ENCODE measurements around the gene ARHGAP30. TPM values are rescaled to one million over a fixed set of nuclear protein-coding genes. Genes with fewer than 3 reads are reported as not detected.
A peak's percentile ranks its signal among the peaks of the same experiment; 100 is the strongest.

The ARHGAP30 gene
- total RNA-seq, 5 donors from 2014 or later (not counting 1 experiment from before 2014, with no cell fraction given), result 193 to 299 (median 279) TPM

- 98% methylated on average over 5 of the region's 7 CpGs for WGBS (ENCODE audit: insufficient coverage)
- no peak overlapping the region for H3K4me3 ChIP-seq (ENCODE audit: control insufficient read depth in 1 of 2, extremely low read depth in 1 of 2, low read length in 1 of 2)
- no peak overlapping the region for H3K27ac Mint-ChIP-seq
- no peaks in the 10 kb centered on the region for H3K9me3 Mint-ChIP-seq
- DNase-seq (no peak), ATAC-seq (replicated peaks in 1 of 4) (no peak)
- H3K4me3 Mint-ChIP-seq, result no peak overlapping the region
- POLR2A ChIA-PET, result no interaction called here
- H3K4me1 ChIP-seq (ENCODE audit: control insufficient read depth in 1 of 2, extremely low read depth in 1 of 2, insufficient read depth in 2 of 2, low read length in 2 of 2), result peaks cover 14 to 29% of the 10 kb centered on the region in 2 experiments
- no peaks in the 10 kb centered on the region for H3K36me3 ChIP-seq (ENCODE audit: control insufficient read depth in 2 of 2, extremely low read depth in 1 of 2, insufficient read depth in 1 of 2, low read length in 1 of 2)
- CTCF ChIA-PET, result interaction anchor here (0.6 to 1.8 kb wide), 3 partner anchors 11 to 68 kb away, joined by 4 to 13 read pairs (median 10); no protein-coding TSS in a partner anchor
- no peaks in the 10 kb centered on the region for H3K9me3 ChIP-seq
- H3K27me3 Mint-ChIP-seq, result no peaks in the 10 kb centered on the region
- no peaks in the 10 kb centered on the region for H3K36me3 Mint-ChIP-seq
- no peaks in the 10 kb centered on the region for H3K27me3 ChIP-seq (replicated peaks in 1 of 2; ENCODE audit: control insufficient read depth in 2 of 2, extremely low read depth in 1 of 2, insufficient read depth in 2 of 2, low read length in 1 of 2)
- H3K4me1 Mint-ChIP-seq, result peaks cover 24 to 35% (median 28%) of the 10 kb centered on the region in 3 donors
- no peak overlapping the region for H3K27ac ChIP-seq (ENCODE audit: low read length)
Measured at GRCh38 chr1:161073474-161074121, 3.9 kb upstream of the ARHGAP30 start.

- H3K9me3 Mint-ChIP-seq, result no peaks in the 10 kb centered on the region
- H3K4me3 Mint-ChIP-seq, result no peak overlapping the region
- ATAC-seq (replicated peaks in 1 of 4) (no peak), DNase-seq (no peak)
- no peak overlapping the region for H3K4me3 ChIP-seq (ENCODE audit: control insufficient read depth in 1 of 2, extremely low read depth in 1 of 2, low read length in 1 of 2)
- H3K4me1 ChIP-seq (ENCODE audit: control insufficient read depth in 1 of 2, extremely low read depth in 1 of 2, insufficient read depth in 2 of 2, low read length in 2 of 2), result peaks cover 17 to 31% of the 10 kb centered on the region in 2 experiments
- peak overlapping the region in 1 of 2 donors; percentile 27 for H3K27ac Mint-ChIP-seq
- POLR2A ChIA-PET, result interaction anchor here in 1 of 2 donors (0.6 kb wide), 1 partner anchor 52 kb away, joined by 5 read pairs; the partner anchor contains the start of gene F11R
- CTCF ChIA-PET, result interaction anchor here (0.6 to 1.8 kb wide), 3 partner anchors 11 to 68 kb away, joined by 3 to 13 read pairs (median 4); no protein-coding TSS in a partner anchor
- no peaks in the 10 kb centered on the region for H3K36me3 Mint-ChIP-seq
- H3K27ac ChIP-seq (ENCODE audit: low read length), result no peak overlapping the region
- peaks cover 28 to 42% (median 33%) of the 10 kb centered on the region in 3 donors for H3K4me1 Mint-ChIP-seq
- no peaks in the 10 kb centered on the region for H3K9me3 ChIP-seq
- no peaks in the 10 kb centered on the region for H3K36me3 ChIP-seq (ENCODE audit: control insufficient read depth in 2 of 2, extremely low read depth in 1 of 2, insufficient read depth in 1 of 2, low read length in 1 of 2)
- no peaks in the 10 kb centered on the region for H3K27me3 Mint-ChIP-seq
- H3K27me3 ChIP-seq (replicated peaks in 1 of 2; ENCODE audit: control insufficient read depth in 2 of 2, extremely low read depth in 1 of 2, insufficient read depth in 2 of 2, low read length in 1 of 2), result no peaks in the 10 kb centered on the region
- 97% methylated on average over 17 of the region's 19 CpGs for WGBS (ENCODE audit: insufficient coverage)
Measured at GRCh38 chr1:161072751-161073449, 3.2 kb upstream of the ARHGAP30 start.

GRCh38 chr1:161071886-161072371, 2.2 kb upstream of the ARHGAP30 start:
- Mint-ChIP-seq H3K36me3 (peaks cover 2% of the 10 kb centered on the region), H3K4me1 (peaks cover 38 to 52% (median 41%) of the 10 kb centered on the region in 3 donors), H3K4me3 (no peak overlapping the region), H3K27me3 (no peaks in the 10 kb centered on the region), H3K9me3 (no peaks in the 10 kb centered on the region), H3K27ac (peak overlapping the region in 1 of 2 donors; percentile 99)
- no peak overlapping the region for H3K4me3 ChIP-seq (ENCODE audit: control insufficient read depth in 1 of 2, extremely low read depth in 1 of 2, low read length in 1 of 2)
- CTCF ChIA-PET, result interaction anchor here (0.6 to 3.0 kb wide), 8 partner anchors 25 to 69 kb away, joined by 3 to 20 read pairs (median 4); partner anchors contain the start of genes KLHDC9 (in 1 of the 2) and USF1 (in 1 of the 2)
- no peaks in the 10 kb centered on the region for H3K9me3 ChIP-seq
- no peak overlapping the region for H3K27ac ChIP-seq (ENCODE audit: low read length)
- POLR2A ChIA-PET, result interaction anchor here in 1 of 2 donors (0.6 to 0.7 kb wide), 2 partner anchors 27 to 30 kb away, joined by 3 to 5 read pairs; no protein-coding TSS in a partner anchor
- H3K27me3 ChIP-seq (replicated peaks in 1 of 2; ENCODE audit: control insufficient read depth in 2 of 2, extremely low read depth in 1 of 2, insufficient read depth in 2 of 2, low read length in 1 of 2), result no peaks in the 10 kb centered on the region
- ATAC-seq (replicated peaks in 1 of 4) (no peak), DNase-seq (peak in 29 of 35 experiments; percentile 12 to 68 (median 37))
- H3K36me3 ChIP-seq (ENCODE audit: control insufficient read depth in 2 of 2, extremely low read depth in 1 of 2, insufficient read depth in 1 of 2, low read length in 1 of 2), result peaks cover 0 to 3% of the 10 kb centered on the region in 2 donors
- 61% methylated on average over 8 of the region's 9 CpGs for WGBS (ENCODE audit: insufficient coverage)
- peaks cover 19 to 41% of the 10 kb centered on the region in 2 experiments for H3K4me1 ChIP-seq (ENCODE audit: control insufficient read depth in 1 of 2, extremely low read depth in 1 of 2, insufficient read depth in 2 of 2, low read length in 2 of 2)

GRCh38 chr1:161070761-161071160, 1.1 kb upstream of the ARHGAP30 start:
- no peaks in the 10 kb centered on the region for H3K27me3 Mint-ChIP-seq
- ChIA-PET POLR2A (interaction anchor here (0.6 to 1.6 kb wide), 7 partner anchors 11 to 390 kb away, joined by 3 to 10 read pairs (median 4); partner anchors contain the start of gene F11R (in 1 of the 2)), CTCF (interaction anchor here (0.6 to 3.0 kb wide), 11 partner anchors 26 to 84 kb away, joined by 3 to 20 read pairs (median 6); partner anchors contain the start of genes KLHDC9 (in 2 of the 2), DEDD (in 1 of the 2) and USF1 (in 1 of the 2))
- no peaks in the 10 kb centered on the region for H3K9me3 Mint-ChIP-seq
- peaks cover 48 to 63% (median 49%) of the 10 kb centered on the region in 3 donors for H3K4me1 Mint-ChIP-seq
- H3K36me3 Mint-ChIP-seq, result peaks cover 9% of the 10 kb centered on the region
- Histone ChIP-seq H3K27ac (ENCODE audit: low read length) (peak overlapping the region; percentile 93), H3K27me3 (replicated peaks in 1 of 2; ENCODE audit: control insufficient read depth in 2 of 2, extremely low read depth in 1 of 2, insufficient read depth in 2 of 2, low read length in 1 of 2) (no peaks in the 10 kb centered on the region), H3K36me3 (ENCODE audit: control insufficient read depth in 2 of 2, extremely low read depth in 1 of 2, insufficient read depth in 1 of 2, low read length in 1 of 2) (peaks cover 0 to 13% of the 10 kb centered on the region in 2 donors), H3K4me1 (ENCODE audit: control insufficient read depth in 1 of 2, extremely low read depth in 1 of 2, insufficient read depth in 2 of 2, low read length in 2 of 2) (peaks cover 25 to 52% of the 10 kb centered on the region in 2 experiments), H3K9me3 (no peaks in the 10 kb centered on the region), H3K4me3 (ENCODE audit: control insufficient read depth in 1 of 2, extremely low read depth in 1 of 2, low read length in 1 of 2) (no peak overlapping the region)
- ATAC-seq (replicated peaks in 1 of 4), result no peak
- WGBS (ENCODE audit: insufficient coverage), result no CpG with 5 or more reads among the region's 4 CpGs
- no peak for DNase-seq
- H3K27ac Mint-ChIP-seq, result peak overlapping the region; percentile 99
- peak overlapping the region in 2 of 3 donors; percentile 24 to 100 for H3K4me3 Mint-ChIP-seq

- Mint-ChIP-seq H3K4me1 (peaks cover 60 to 78% (median 63%) of the 10 kb centered on the region in 3 donors), H3K27me3 (no peaks in the 10 kb centered on the region), H3K36me3 (peaks cover 13% of the 10 kb centered on the region), H3K4me3 (peak overlapping the region; percentile 99 to 100 (median 100)), H3K9me3 (no peaks in the 10 kb centered on the region), H3K27ac (peak overlapping the region; percentile 99)
- H3K36me3 ChIP-seq (ENCODE audit: control insufficient read depth in 2 of 2, extremely low read depth in 1 of 2, insufficient read depth in 1 of 2, low read length in 1 of 2), result peaks cover 0 to 17% of the 10 kb centered on the region in 2 donors
- DNase-seq, result peak in 8 of 35 experiments; percentile 4 to 32 (median 16)
- H3K9me3 ChIP-seq, result no peaks in the 10 kb centered on the region
- POLR2A ChIA-PET, result interaction anchor here (0.6 to 1.7 kb wide), 11 partner anchors 22 to 881 kb away, joined by 3 to 10 read pairs (median 5); partner anchors contain the start of genes F11R (in 2 of the 2), USF1 (in 2 of the 2), CD48 (in 1 of the 2) and NIT1 (in 1 of the 2)
- ATAC-seq (replicated peaks in 1 of 4), result peak in 2 of 4 experiments; percentile 11 to 15
- peak overlapping the region; percentile 84 to 97 for H3K4me3 ChIP-seq (ENCODE audit: control insufficient read depth in 1 of 2, extremely low read depth in 1 of 2, low read length in 1 of 2)
- H3K4me1 ChIP-seq (ENCODE audit: control insufficient read depth in 1 of 2, extremely low read depth in 1 of 2, insufficient read depth in 2 of 2, low read length in 2 of 2), result peaks cover 34 to 67% of the 10 kb centered on the region in 2 experiments
- CTCF ChIA-PET, result interaction anchor here (0.6 to 3.0 kb wide), 18 partner anchors 23 to 156 kb away, joined by 3 to 21 read pairs (median 7); partner anchors contain the start of genes DEDD (in 1 of the 2), KLHDC9 (in 1 of the 2), TOMM40L (in 1 of the 2) and TSTD1 (in 1 of the 2)
- H3K27me3 ChIP-seq (replicated peaks in 1 of 2; ENCODE audit: control insufficient read depth in 2 of 2, extremely low read depth in 1 of 2, insufficient read depth in 2 of 2, low read length in 1 of 2), result no peaks in the 10 kb centered on the region
- 0% methylated on average over 9 of the region's 9 CpGs for WGBS (ENCODE audit: insufficient coverage)
- peak overlapping the region; percentile 93 for H3K27ac ChIP-seq (ENCODE audit: low read length)
Measured at GRCh38 chr1:161069241-161069640, 450 bp downstream of the ARHGAP30 start.
